ENCODE results near the gene USH1C.
A peak's percentile ranks its signal among the peaks of the same experiment; 100 is the strongest.

- no peak for TF ChIP-seq POLR2A (IDR thresholded peaks at IDR 0.05)
- peak; percentile 90 to 98 (median 94) for TF ChIP-seq CTCF (IDR thresholded peaks at IDR 0.05)
These were observed 39.7 kb downstream of the USH1C start for GRCh38 chr11:17504330-17505107.

Data from body of pancreas (tissue), 4 donors.